Astrocyte of the hippocampus (primary cell): Measurements from ENCODE around the gene TMEM121.
"Not testable (repeated sequence)": the region's sequence is repeated elsewhere in the genome, so short reads cannot be mapped to it uniquely, and the experiment has no call there.

ENCODE experiments used
- DNase-seq: peaks from one replicate; pipeline ENCODE4 v3.0.0; 2011; ENCODE audit warnings: low read depth, low spot score

TMEM121 gene

GRCh38 chr14:105528586-105529318, 2.4 kb downstream of the TMEM121 start:
- DNase-seq = no peak

GRCh38 chr14:105529319-105529568, 2.9 kb downstream of the TMEM121 start:
- DNase-seq = no peak

- no peak for DNase-seq
Measured at GRCh38 chr14:105529569-105530284, 3.3 kb downstream of the TMEM121 start.

GRCh38 chr14:105530285-105531087, 4.1 kb downstream of the TMEM121 start:
- no peak for DNase-seq

GRCh38 chr14:105531088-105531893, 4.9 kb downstream of the TMEM121 start:
- DNase-seq = no peak

GRCh38 chr14:105531894-105532623, 5.7 kb downstream of the TMEM121 start:
- DNase-seq = no peak

- DNase-seq = peak; percentile 35
Measured at GRCh38 chr14:105532735-105533141, 6.4 kb downstream of the TMEM121 start.

- DNase-seq = no peak
Measured at GRCh38 chr14:105533391-105533790, 7.0 kb downstream of the TMEM121 start.

- DNase-seq = no peak
Measured at GRCh38 chr14:105533811-105534498, 7.6 kb downstream of the TMEM121 start.

- no peak for DNase-seq
Measured at GRCh38 chr14:105534586-105534985, 8.2 kb downstream of the TMEM121 start.

- no peak for DNase-seq
Measured at GRCh38 chr14:105536051-105536450, 9.7 kb downstream of the TMEM121 start.

- DNase-seq = no peak
Measured at GRCh38 chr14:105536691-105537579, 10.6 kb downstream of the TMEM121 start.

GRCh38 chr14:105537580-105538474, 11.4 kb downstream of the TMEM121 start:
- DNase-seq = peak; percentile 56

GRCh38 chr14:105538481-105539049, 12.2 kb downstream of the TMEM121 start:
- no peak for DNase-seq

- no peak for DNase-seq
Measured at GRCh38 chr14:105540811-105541210, 14.4 kb downstream of the TMEM121 start.

GRCh38 chr14:105541218-105541875, 15.0 kb downstream of the TMEM121 start:
- DNase-seq = no peak

- not testable (repeated sequence) for DNase-seq
Measured at GRCh38 chr14:105545676-105546075, 19.3 kb downstream of the TMEM121 start.
